Glutamatergic neuron (in vitro differentiated cells): ENCODE data around the gene PIP5K1B. TPM values are rescaled to one million over a fixed set of nuclear protein-coding genes. Genes with fewer than 3 reads are reported as not detected.

Source experiments
- DNase-seq: peaks from one replicate; pipeline ENCODE4 v3.0.0; 2022
- H3K27ac Mint-ChIP-seq: one replicate; pipeline ENCODE4 v1.8.0; 2020; ENCODE audit warnings: mild to moderate bottlenecking, mixed read lengths, inconsistent platforms; ENCODE audit not compliant: unreplicated experiment
- H3K27me3 Mint-ChIP-seq: one replicate; pipeline ENCODE4 v1.8.0; 2020; ENCODE audit warnings: mild to moderate bottlenecking, moderate library complexity, mixed read lengths, inconsistent platforms; ENCODE audit not compliant: unreplicated experiment
- H3K36me3 Mint-ChIP-seq: one replicate; pipeline ENCODE4 v1.8.0; 2020; ENCODE audit warnings: mild to moderate bottlenecking, mixed read lengths, inconsistent platforms; ENCODE audit not compliant: unreplicated experiment
- H3K4me1 Mint-ChIP-seq: one replicate; pipeline ENCODE4 v1.8.0; 2020; ENCODE audit warnings: mild to moderate bottlenecking, low read depth, mixed read lengths, inconsistent platforms; ENCODE audit not compliant: unreplicated experiment
- H3K4me3 Mint-ChIP-seq: one replicate; pipeline ENCODE4 v1.8.0; 2020; ENCODE audit warnings: mild to moderate bottlenecking, mixed read lengths, inconsistent platforms; ENCODE audit not compliant: unreplicated experiment
- H3K9me3 Mint-ChIP-seq: one replicate; pipeline ENCODE4 v1.8.0; 2020; ENCODE audit warnings: mild to moderate bottlenecking, moderate library complexity, mixed read lengths, inconsistent platforms; ENCODE audit not compliant: unreplicated experiment
- CTCF ChIP-seq: fragments of 200-600 bp; sonication (generic); IDR thresholded peaks from one replicate; pipeline ENCODE4 v1.5.0; 2021; ENCODE audit not compliant: partially characterized antibody, unreplicated experiment
- total RNA-seq: library from RNA; stranded (reverse); fragmentation: NEBNext Ultra II Directional; extraction: Animal tissue kit (Norgen Biotek cat#: 25700); gene quantifications from one replicate; pipeline ENCODE4 v1.2.1, GENCODE V29; 2021; ENCODE audit not compliant: unreplicated experiment

The PIP5K1B gene
- total RNA-seq, 1 donor from 2014 or later: 0.27 TPM

- Mint-ChIP-seq H3K4me3 (no peak overlapping the region), H3K4me1 (no peaks in the 10 kb centered on the region), H3K27ac (no peak overlapping the region), H3K9me3 (no peaks in the 10 kb centered on the region), H3K36me3 (no peaks in the 10 kb centered on the region), H3K27me3 (no peaks in the 10 kb centered on the region)
- TF ChIP-seq CTCF: no peak
- no peak for DNase-seq
Measured at GRCh38 chr9:68731857-68732256, 26.8 kb downstream of the PIP5K1B start.

GRCh38 chr9:68732405-68733020 is 27.5 kb downstream of the PIP5K1B start:
- Mint-ChIP-seq H3K9me3 (no peaks in the 10 kb centered on the region), H3K4me1 (no peaks in the 10 kb centered on the region), H3K27me3 (no peaks in the 10 kb centered on the region), H3K4me3 (no peak overlapping the region), H3K36me3 (no peaks in the 10 kb centered on the region), H3K27ac (no peak overlapping the region)
- TF ChIP-seq CTCF: no peak
- no peak for DNase-seq

DNA sequence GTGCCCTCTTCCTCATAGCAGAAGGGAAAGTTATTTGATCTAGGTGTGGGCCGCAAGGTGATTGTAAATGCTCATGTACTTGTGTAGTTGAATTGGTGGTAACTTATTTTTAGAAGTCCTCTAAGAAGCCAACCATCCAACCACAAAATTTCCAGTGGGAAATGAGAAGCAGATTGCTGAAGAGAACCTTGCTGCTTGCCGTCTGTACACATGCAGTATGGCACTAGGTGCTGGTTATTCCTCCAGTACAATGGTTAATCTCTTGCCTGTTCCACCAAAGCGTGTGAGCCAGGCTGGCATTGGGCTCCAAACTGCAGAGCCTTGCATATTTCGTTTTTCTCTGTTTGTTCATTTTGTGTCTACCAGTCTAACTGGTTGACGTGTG is 28.0 kb downstream of the PIP5K1B start:
- Mint-ChIP-seq H3K9me3 (no peaks in the 10 kb centered on the region), H3K36me3 (no peaks in the 10 kb centered on the region), H3K27ac (no peak overlapping the region), H3K4me1 (no peaks in the 10 kb centered on the region), H3K27me3 (no peaks in the 10 kb centered on the region), H3K4me3 (no peak overlapping the region)
- no peak for TF ChIP-seq CTCF
- DNase-seq: no peak

DNA sequence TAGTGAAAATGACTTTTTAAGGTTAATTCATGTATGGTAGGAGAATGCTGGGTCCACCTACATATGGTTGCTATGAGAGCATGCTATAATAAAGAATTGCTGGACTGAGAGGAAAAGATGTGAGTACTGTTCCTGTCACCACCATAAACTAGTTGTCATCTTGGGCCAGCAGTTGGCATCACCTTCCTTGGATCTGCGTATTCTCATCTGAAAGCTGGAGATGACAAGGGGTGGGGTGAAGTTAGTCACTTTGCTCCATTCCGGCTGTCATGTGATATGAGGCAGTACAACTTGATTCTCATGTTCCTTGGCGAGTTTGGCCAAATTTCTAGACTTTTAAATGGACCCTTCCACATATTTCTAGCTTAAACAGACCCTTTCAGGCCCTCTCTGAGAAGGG is 33.3 kb downstream of the PIP5K1B start:
- DNase-seq: no peak
- Mint-ChIP-seq H3K36me3 (no peaks in the 10 kb centered on the region), H3K4me1 (no peaks in the 10 kb centered on the region), H3K4me3 (no peak overlapping the region), H3K9me3 (no peaks in the 10 kb centered on the region), H3K27ac (no peak overlapping the region), H3K27me3 (no peaks in the 10 kb centered on the region)
- TF ChIP-seq CTCF: no peak

- no peak for TF ChIP-seq CTCF
- no peak overlapping the region for H3K27ac Mint-ChIP-seq
- no peaks in the 10 kb centered on the region for H3K27me3 Mint-ChIP-seq
- no peak for DNase-seq
- H3K9me3 Mint-ChIP-seq: no peaks in the 10 kb centered on the region
- H3K36me3 Mint-ChIP-seq: no peaks in the 10 kb centered on the region
- H3K4me3 Mint-ChIP-seq: no peak overlapping the region
- H3K4me1 Mint-ChIP-seq: no peaks in the 10 kb centered on the region
Measured at GRCh38 chr9:68739621-68740174, 34.7 kb downstream of the PIP5K1B start.
